Urothelium cell line (cell line): ENCODE results near the gene ANKS1A.

Source experiments
- DNase-seq: peaks from one replicate; pipeline ENCODE4 v3.0.0; 2011; ENCODE audit warnings: low spot score, mixed read lengths
- FAIRE-seq: peaks from 2 replicates; lab custom pipeline; 2011; peaks lifted over from hg19 to GRCh38; lab: Jason Lieb, UNC

Gene ANKS1A

GRCh38 chr6:35018746-35019145 lies 129.7 kb downstream of the ANKS1A start:
- DNase-seq (no peak), FAIRE-seq (no peak)

DNA sequence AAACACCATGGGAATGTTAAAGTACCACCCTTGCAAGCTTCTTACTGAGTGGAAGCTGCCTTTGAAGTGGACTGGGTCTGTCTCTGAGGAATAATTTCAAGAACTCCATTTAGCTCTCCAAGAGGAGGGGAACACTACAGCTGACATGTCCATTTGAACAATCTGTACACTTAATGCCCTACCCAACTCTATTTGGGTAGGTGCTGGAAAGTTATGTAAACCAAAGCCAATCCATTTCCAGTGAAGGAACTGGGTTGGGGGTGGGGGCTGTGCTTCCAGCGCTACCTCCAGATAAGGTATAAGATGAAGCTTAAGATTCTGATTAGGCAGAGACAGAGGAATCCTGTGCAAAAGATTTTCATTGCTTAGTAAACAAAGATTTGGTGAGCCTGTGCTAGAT lies 130.1 kb downstream of the ANKS1A start:
- FAIRE-seq (no peak), DNase-seq (no peak)

- FAIRE-seq (no peak), DNase-seq (no peak)
Observed at GRCh38 chr6:35019831-35020230, 130.8 kb downstream of the ANKS1A start.

- DNase-seq (no peak), FAIRE-seq (no peak)
Observed at GRCh38 chr6:35021004-35021403, 131.9 kb downstream of the ANKS1A start.

DNA sequence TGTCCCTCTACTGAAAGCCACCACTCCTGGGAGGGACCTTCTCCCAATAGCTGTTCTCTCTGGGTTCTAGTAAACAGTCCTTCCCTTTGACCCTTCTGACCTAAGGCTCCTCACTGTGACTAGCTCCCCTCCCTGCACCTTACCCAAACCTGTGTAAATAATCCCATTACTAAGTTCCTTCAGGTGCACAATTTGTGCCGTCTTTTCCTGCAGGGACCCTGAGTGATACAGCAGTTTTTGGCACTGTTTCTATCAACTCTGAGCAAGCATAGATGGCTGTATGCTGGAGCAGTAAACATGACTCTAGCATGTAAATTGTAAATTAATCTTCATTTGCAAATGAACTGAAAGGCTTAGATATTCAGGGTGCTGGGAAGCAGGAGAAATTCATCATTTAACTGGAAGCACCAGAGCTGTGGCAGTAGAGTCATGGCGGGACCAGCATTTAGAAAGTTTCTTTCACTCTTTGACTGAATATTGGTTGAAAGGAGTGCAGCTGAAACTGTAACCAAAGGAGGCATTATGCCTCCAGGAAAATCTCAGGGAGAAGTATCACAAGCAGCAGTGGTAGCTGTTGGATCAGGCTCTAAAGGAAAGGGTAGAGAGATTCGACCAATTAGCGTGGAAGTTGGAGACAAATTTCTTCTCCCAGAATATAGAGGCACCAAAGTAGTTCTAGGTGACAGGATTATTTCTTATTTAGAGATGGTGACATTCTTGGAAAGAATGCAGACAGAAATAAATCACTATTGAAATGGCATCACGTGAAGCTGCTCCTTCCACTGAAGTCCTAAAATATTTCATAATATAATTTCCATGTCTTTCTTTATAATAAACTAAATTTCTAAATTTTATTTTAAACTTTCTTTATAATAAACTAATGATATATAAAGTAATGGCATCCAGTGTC lies 134.3 kb downstream of the ANKS1A start:
- no peak for FAIRE-seq

DNA sequence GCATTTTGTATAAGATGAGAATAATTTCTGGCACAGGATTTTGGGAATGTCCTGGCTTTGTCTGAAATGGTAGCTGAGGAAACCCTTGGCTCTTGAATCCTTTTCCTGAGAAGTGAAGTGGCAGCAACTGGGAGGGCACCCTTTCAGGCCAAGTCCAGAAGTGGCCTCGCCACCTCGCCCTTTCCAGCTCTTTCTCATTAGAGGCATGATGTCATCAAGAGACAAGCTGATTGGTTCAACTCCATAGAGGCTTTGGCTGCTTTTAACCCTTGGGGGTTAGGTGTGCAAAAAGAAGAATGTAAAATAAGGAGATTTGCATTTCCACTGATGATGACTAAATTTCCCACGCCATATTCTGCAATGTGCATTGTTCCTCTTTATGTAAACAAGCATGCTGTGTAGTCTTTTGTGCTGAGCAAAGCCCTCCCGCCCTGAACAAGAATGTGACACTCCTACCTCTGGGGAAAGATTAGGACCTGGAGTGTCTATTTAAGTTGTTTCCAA lies 135.5 kb downstream of the ANKS1A start:
- DNase-seq (peak; percentile 78), FAIRE-seq (no peak)

More for the DNA sequence above, 134.3 kb downstream of the ANKS1A start:
- no peak for DNase-seq

GRCh38 chr6:35025232-35026188 lies 136.5 kb downstream of the ANKS1A start:
- FAIRE-seq (no peak), DNase-seq (peak; percentile 16)

DNA sequence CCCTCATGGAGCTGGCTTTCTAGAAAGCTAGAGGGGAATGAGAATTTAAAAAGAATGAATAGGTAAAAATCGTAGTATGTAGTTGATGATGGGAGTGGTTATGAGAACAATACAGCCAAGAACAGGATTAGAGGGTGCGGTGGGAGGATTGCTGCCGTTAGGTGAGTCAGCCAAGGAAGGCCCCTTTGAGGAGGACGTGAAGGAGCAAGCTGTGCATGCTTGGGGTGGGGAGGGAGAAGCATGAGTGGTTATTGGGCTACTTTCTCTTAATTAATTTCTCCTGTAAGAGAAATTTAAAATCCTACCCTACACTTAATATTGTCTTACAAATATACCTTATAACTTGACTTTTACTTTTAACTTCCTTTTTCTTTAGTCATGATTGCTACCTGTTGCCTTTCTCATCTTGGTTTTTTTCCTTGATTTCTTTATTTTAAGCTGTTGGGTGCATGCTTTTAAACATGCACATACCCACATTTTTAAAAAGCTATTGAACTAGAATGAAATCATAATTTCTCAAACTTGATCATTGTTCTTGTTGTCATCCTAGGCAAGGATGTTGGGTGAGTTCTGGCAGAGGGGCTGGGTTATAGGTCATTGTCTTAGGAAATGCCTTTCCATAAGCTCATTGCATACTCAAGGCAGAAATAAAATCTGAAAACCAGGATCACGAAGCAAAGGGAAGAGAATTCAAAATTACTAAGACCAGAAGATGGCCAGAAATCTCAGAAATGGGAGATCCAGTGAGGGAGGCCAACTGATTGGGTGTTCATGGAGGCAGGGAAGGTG lies 137.6 kb downstream of the ANKS1A start:
- DNase-seq = peak; percentile 58
- no peak for FAIRE-seq

DNA sequence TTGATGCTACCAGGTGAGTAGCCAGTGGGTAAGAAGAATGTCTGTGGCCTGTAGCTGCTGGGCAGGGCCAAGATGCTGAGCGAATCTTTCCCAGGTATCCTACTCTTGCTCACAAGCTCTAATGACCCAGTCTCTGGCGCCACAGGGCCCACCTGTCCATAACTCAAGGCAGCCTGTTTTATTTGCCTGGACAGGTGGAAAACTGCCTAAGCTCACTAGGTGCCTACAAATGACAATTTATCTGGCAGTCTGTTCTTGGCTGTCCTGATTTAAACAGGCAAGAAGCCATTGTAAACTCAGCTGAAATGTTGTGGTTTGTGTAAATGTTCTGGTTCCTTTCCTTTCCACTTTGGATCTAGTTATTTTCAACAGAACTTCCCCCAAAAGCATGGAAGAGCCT lies 138.8 kb downstream of the ANKS1A start:
- no peak for FAIRE-seq
- no peak for DNase-seq

DNA sequence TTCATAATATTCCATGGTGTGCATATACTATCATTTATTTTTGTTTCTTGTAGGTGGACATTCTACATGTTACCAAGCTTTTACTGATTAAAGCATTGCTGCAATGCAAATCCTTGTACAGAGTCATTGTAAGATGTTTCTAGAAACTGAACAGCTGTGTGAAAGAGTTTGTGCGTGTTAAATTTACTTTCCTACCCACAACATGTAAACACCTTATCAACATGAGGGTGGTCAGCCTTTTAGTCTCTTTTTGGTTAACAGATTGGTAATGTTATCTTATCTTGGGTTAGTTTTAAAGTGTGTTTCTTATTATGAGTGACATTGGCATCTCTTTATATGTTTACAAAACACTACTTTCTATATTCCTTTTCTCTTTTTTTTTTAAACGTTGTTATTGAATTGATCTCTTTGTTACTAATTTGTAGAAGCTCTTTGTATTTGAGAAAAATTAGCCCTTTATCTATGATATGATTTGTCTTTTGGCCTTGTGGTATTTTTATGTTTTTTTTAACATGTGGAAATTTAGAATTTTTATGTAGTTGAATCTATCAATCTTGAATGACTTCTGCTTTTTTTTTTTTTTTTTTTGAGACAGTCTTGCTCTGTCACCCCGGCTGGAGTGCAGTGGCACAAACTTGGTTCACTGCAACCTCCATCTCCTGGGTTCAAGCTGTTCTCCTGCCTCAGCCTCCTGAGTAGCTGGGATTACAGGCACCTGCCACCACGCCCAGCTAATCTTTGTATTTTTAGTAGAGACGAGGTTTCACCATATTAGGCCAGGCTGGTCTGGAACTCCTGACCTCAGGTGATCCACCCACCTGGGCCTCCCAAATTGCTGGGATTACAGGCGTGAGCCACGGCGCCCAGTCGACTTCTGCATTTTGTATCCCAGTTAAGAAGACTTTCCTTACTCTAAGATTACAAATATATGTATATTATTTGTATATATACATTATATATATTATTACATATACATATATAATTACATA lies 140.0 kb downstream of the ANKS1A start:
- no peak for FAIRE-seq

GRCh38 chr6:35030099-35030498 lies 141.0 kb downstream of the ANKS1A start:
- no peak for FAIRE-seq
- no peak for DNase-seq

More for the DNA sequence above, 140.0 kb downstream of the ANKS1A start:
- no peak for DNase-seq

- no peak for DNase-seq
- no peak for FAIRE-seq
Observed at GRCh38 chr6:35031611-35032529, 142.8 kb downstream of the ANKS1A start.

GRCh38 chr6:35033683-35034082 lies 144.6 kb downstream of the ANKS1A start:
- DNase-seq (no peak), FAIRE-seq (no peak)

GRCh38 chr6:35034411-35035191 lies 145.5 kb downstream of the ANKS1A start:
- DNase-seq (no peak), FAIRE-seq (no peak)

DNA sequence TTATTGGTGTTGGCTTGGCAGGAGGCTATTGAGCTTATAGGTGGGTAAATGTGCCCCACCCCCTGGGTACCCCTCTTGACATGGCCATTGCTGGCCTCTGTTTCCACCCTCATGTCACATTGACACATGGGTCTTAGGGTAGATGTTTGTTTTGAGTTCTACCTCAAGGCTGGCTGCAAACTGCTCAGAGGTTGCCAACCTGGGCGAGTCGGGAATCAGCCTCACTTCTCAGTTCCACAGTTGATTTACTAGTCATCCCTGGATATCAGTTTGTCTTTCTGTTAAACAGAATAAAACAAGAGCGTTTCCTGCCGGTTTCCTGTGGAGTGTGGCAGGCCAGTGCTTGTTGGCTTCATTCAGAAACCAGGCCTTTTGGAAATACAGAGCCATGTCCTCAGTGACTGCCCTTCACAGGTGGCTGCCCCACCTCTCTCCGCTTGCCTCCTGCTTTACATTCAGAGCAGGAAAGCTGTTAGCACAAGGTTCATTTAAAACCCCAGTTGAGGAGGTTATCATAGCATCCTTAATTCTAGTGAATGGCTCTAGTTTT lies 146.5 kb downstream of the ANKS1A start:
- DNase-seq = no peak
- FAIRE-seq = no peak

GRCh38 chr6:35036059-35036827 lies 147.2 kb downstream of the ANKS1A start:
- no peak for DNase-seq
- no peak for FAIRE-seq
